ENCODE measurements around the gene FAM124A.

The FAM124A gene

DNA sequence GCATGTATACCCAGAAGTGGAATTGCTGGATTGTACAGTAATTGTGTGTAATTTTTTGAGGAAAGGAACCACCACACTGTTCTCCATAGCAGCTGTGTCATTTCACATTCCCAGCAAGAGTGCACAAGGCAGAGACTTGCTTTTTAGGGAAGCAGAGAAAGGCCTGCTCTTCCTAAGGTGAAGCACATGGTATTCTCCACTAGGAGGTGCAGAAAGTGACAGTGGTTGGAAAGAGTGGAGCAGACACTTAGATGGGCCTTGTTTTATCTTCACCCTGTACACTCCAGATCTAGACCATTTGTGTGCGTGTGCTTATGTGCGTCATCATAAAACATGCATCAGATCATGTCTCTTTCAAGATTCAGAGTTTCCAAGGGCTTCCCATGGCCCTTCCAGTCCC is 35.0 kb downstream of the FAM124A start:
- TF ChIP-seq, protein P1, sequence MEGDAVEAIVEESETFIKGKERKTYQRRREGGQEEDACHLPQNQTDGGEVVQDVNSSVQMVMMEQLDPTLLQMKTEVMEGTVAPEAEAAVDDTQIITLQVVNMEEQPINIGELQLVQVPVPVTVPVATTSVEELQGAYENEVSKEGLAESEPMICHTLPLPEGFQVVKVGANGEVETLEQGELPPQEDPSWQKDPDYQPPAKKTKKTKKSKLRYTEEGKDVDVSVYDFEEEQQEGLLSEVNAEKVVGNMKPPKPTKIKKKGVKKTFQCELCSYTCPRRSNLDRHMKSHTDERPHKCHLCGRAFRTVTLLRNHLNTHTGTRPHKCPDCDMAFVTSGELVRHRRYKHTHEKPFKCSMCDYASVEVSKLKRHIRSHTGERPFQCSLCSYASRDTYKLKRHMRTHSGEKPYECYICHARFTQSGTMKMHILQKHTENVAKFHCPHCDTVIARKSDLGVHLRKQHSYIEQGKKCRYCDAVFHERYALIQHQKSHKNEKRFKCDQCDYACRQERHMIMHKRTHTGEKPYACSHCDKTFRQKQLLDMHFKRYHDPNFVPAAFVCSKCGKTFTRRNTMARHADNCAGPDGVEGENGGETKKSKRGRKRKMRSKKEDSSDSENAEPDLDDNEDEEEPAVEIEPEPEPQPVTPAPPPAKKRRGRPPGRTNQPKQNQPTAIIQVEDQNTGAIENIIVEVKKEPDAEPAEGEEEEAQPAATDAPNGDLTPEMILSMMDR (conservative IDR thresholded peaks at IDR 0.05; ENCODE audit: low read length): no peak
- DNase-seq (ENCODE audit: low read depth): no peak
- no peak overlapping the region for H3K4me3 ChIP-seq (ENCODE audit: low read length)

DNA sequence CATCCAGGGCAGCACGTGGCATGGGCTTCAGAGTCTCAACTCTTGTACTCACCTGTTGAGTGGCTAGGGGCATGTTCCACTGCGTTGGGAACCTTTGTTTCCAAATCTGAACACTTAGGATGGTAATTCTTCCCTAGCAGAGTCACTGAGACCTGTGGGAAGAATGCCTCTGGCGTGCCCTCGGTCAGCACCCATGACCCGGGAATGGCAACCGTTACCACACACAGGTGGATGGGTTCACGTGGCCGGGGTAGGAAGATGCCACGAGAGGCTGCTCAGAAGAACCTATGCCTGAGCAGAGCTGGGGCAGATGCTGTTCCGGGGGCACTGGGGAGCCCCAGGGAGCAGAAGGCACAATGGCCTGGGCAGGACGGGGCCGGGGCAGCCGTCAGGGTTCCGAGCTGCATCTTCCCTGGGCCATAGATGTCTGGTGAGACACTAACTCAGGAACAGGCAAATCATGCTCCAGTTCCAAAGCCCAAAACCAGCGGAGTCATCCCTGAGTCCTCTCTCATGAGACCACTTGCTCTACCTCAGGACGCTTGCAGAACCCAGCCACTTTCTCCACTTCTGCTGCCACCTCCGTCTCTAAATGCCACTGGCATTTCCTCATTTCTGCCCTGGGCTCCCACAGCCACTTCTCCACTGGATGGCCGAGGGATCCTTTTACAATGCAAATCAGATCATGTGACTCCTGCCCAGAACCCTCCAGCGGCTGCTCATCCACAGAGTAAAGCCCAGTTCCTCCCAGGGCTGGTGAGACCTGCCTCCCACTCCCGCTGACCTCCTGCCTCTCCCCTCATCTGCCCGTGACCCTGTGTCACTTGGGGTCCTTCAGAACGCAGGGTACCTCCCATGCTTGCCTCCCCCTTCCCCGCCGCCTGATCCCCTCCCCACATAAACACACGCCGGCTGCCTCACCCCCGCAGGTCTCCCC is 36.7 kb downstream of the FAM124A start:
- DNase-seq (ENCODE audit: low read depth): no peak
- H3K4me3 ChIP-seq (ENCODE audit: low read length): no peak overlapping the region
- TF ChIP-seq, protein P1 (conservative IDR thresholded peaks at IDR 0.05; ENCODE audit: low read length): no peak

DNA sequence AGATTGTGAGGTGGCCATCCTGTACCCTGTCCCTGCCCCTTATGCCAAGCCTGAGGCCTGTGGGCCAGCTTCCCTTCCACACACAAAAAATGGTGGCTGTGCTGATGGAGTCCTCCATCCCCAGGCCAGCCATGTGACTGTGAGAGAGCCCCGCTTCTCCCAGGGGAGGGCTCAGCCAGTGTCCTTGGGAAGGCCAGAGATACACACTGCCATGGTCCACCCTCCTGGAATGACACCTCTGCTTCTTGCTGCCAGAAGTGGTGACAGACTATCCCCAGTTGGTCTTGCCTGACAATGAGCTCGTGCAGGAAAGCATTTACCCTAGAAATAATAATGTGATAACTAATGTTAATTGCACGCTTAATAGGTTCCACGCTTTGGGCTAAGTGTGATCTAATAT is 38.0 kb downstream of the FAM124A start:
- TF ChIP-seq, protein P1 (conservative IDR thresholded peaks at IDR 0.05; ENCODE audit: low read length): no peak
- no peak overlapping the region for H3K4me3 ChIP-seq (ENCODE audit: low read length)
- no peak for DNase-seq (ENCODE audit: low read depth)

DNA sequence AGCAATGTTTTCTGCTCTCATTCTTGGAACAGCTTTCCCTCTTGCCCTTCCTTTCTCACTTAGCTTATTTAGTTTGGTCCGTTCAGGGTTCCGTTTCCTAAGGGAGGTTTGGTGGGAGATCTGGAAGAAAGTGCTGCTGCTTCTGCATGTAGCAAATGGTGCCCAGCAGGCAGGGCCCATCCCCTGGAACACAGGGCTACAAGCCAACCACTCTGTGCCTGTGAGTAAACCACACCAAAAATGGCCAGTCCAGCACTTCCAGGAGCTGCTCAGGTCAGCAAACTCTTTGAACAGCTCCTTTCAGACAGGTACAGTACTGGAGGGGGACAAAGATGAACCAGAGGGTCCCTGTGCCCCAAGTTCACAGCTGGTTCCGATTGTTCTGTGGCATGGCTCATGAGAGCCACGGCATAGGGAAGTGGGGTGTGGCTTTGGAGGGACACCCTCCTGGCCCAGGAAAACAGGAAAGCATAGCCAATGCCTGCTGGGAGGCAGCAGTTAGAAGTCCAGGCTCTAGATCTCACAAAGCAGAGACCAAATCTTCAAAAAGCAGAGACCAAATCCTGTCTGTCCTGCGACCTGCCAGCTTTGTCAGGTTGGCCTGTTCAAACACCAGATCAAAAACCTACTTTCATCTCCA is 39.5 kb downstream of the FAM124A start:
- TF ChIP-seq, protein P1 (conservative IDR thresholded peaks at IDR 0.05; ENCODE audit: low read length): no peak
- DNase-seq (ENCODE audit: low read depth): no peak
- no peak overlapping the region for H3K4me3 ChIP-seq (ENCODE audit: low read length)

DNA sequence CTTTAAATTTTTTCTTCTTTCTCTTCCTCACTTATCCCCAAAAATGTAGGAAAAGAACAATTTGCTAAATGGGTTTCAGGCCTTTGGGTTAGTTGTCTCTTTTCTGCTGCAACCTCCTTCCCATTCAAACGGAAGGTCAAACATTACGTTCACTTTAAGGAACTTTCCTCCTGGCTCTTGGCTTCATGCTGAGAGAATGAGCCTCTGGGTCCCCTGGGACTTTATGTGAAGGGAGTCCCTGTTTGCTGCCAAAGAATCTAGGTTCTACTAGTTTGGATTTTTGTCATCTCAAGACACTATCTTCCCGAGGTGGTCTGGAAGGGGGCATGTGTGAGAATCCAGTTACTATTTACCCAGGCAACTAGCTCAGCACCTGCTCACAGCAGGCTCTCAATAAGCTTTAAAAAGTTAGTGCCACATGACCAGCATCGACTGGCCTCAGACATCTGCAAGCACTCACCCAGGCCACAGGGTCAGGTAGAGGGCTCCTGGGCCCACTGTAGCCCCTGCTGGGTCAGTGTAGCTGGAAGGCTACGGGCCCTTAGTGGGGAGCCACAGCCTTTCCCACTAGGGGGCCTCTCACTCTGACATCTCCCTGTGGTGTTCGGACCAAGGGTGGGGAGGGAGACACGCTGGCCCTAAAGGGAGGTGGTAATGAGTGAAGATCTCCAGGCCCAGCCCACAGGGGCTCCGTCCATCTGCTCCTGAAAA is 40.5 kb downstream of the FAM124A start:
- TF ChIP-seq, protein P1 (conservative IDR thresholded peaks at IDR 0.05; ENCODE audit: low read length): no peak; the same call in 1 of the 2 replicates
- H3K4me3 ChIP-seq (ENCODE audit: low read length): no peak overlapping the region
- no peak for DNase-seq (ENCODE audit: low read depth)

DNA sequence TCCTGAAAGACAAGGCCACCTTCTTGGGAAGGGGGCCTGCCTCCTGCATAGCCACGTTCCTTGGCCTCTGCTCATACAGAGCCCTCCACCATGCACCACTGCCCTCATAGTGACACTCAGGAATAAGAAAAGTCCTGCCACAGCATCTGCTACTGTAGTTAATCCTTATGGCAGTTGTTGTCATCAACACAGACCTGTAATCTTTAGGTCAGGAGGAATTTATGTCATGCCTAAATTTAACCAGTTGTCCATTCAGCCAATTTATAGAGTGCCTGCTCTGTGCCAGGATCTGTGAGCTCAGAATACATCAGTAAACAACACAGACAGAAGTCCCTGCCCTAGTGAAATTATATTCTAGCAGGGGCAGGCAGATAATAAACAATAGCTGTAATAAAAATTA is 44.4 kb downstream of the FAM124A start:
- no peak for DNase-seq (ENCODE audit: low read depth)
- H3K4me3 ChIP-seq (ENCODE audit: low read length): no peak overlapping the region
- TF ChIP-seq, protein P1 (conservative IDR thresholded peaks at IDR 0.05; ENCODE audit: low read length): no peak

Measured in AG10803 (cell line).